C4-2B (cell line): ENCODE measurements around the gene F12.
"Not testable (repeated sequence)": the region's sequence is repeated elsewhere in the genome, so short reads cannot be mapped to it uniquely, and the experiment has no call there.

ENCODE experiments used
- H3K27ac ChIP-seq: fragments of 450-650 bp; 2 replicates; pipeline ENCODE4 v1.5.1; 2017
- ZFX ChIP-seq: fragments of 450-650 bp; IDR thresholded peaks from 2 replicates; pipeline ENCODE4 v1.6.1; 2017
- TF ChIP-seq, protein P1 (sequence below): fragments of 450-650 bp; conservative IDR thresholded peaks from 2 replicates; pipeline ENCODE4 v1.5.1; 2017; ENCODE audit warnings: mild to moderate bottlenecking

F12 gene

DNA sequence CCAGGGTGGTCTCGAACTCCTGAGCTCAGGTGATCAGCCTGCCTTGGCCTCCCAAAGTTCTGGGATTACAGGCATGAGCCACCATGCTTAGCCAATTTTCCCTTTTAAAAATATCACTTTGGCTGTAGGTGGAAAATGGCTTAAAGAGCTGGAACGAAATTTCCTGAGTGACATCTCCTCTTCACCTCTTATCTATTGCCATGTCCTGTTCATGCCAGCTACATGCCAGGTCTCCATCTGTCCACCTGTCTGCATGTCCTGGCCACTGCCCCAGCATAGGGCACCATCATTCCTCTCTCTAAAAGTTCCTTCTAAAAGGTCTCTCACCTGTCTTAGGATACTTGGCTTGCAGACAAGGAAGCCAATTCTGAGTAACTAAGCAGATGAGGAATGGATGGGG, 14.3 kb upstream of the F12 start:
- TF ChIP-seq, protein P1, sequence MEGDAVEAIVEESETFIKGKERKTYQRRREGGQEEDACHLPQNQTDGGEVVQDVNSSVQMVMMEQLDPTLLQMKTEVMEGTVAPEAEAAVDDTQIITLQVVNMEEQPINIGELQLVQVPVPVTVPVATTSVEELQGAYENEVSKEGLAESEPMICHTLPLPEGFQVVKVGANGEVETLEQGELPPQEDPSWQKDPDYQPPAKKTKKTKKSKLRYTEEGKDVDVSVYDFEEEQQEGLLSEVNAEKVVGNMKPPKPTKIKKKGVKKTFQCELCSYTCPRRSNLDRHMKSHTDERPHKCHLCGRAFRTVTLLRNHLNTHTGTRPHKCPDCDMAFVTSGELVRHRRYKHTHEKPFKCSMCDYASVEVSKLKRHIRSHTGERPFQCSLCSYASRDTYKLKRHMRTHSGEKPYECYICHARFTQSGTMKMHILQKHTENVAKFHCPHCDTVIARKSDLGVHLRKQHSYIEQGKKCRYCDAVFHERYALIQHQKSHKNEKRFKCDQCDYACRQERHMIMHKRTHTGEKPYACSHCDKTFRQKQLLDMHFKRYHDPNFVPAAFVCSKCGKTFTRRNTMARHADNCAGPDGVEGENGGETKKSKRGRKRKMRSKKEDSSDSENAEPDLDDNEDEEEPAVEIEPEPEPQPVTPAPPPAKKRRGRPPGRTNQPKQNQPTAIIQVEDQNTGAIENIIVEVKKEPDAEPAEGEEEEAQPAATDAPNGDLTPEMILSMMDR, result no peak
- TF ChIP-seq ZFX, result no peak

DNA sequence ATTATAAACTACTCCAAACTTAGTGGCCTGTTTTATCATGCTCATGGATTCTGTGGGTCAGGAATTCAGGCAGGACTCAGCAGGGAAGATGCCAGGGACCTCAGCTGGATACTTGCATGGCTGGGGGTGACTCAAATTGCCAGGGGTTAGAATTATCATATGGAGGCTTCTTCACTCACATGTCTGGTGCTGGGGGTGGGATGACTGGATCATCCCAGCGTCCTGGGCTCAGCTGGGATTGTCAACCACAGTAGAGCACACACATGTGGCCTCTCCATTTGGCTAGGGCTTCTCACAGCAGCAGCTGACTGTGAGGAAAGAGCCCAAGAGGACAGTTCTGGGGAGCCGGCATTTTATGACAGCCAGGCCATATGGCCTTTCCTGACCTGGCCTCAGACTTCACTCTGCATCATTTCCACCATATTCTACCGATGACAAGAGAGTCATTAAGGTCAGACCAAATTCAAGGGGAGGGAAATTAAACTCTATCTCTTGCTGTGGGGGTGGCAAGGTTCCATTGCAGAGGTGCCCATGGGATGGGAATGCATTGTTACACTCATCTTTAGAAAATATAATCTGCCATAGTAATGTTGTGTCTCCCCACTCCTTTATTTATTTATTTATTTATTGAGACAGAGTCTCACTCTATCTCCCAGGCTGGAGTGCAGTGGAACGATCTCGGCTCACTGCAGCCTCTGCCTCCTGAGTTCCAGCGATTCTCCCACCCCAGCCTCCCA, 11.9 kb upstream of the F12 start:
- TF ChIP-seq, protein P1, result no peak
- no peak for TF ChIP-seq ZFX

More for the DNA sequence above, 14.3 kb upstream of the F12 start:
- H3K27ac ChIP-seq, result no peak overlapping the region

DNA sequence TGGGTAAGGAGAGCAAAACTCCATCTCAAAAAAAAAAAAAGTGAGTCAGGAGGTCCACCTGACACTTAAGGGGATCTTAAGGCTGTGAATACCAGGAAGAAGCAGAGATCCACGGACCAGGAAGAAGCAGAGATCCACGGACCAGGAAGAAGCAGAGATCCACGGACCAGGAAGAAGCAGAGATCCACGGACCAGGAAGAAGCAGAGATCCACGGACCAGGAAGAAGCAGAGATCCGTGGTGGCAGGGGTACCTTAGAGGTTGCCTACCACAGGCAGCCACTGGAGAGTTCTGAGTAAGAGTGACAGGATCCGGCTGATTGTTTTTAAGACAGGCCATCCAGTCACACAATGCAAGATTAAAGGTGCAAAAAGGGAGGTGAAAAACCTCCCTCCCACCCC, 11.1 kb upstream of the F12 start:
- H3K27ac ChIP-seq, result not testable (repeated sequence)

More for the DNA sequence above, 11.9 kb upstream of the F12 start:
- no peak overlapping the region for H3K27ac ChIP-seq

DNA sequence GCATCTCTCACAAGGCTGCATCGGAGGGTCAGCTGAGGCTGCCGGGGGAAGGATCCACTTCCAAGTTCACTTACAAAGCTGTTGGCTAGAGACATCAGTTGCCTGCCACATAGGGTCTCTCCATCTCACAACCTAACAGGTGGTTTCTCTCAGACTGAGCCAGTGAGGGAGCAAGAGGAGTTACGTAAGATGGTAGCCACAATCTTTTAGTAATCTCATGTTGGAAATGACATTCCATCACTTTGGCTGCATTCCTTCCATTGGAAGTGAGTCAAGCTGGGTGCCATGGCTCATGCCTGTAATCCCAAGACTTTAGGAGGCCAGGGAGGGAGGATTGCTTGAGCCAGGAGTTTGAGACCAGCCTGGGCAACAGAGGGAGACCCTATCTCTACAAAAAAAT, 9.7 kb upstream of the F12 start:
- no peak overlapping the region for H3K27ac ChIP-seq
- TF ChIP-seq, protein P1, result no peak
- TF ChIP-seq ZFX, result no peak

DNA sequence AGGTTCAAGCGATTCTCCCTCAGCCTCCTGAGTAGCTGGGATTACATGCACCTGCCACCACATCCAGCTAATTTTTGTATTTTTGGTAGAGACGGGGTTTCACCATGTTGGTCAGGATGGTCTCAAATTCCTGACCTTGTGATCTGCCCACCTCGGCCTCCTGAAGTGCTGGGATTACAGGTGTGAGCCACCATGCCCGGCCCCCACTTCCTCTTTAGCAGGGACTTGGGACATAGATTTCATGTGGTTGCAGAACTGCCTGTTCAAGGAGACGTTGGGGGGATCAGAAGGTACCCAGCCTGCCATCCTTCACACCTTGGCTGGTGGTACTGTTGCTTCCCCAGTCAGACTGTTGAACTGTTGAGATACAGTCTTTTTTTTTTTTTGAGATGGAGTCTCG, 7.7 kb upstream of the F12 start:
- H3K27ac ChIP-seq, result not testable (repeated sequence)

DNA sequence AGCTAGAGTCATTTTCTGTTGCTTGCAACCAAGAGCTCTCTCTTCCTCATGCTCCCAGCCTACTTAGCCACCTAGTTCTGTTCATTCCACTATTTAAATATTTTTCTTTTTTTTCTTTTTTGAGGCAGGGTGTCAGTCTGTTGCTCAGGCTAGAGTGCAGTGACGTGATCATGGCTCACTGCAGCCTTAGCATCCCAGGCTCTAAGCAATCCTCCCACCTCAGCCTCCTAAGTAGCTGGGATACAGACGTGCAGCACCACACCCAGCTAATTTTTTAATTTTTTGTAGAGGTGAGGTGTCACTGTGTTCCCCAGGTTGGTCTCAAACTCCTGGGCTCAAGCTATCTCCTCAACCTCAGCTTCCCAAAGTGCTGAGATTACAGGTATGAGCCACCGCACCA, 5.1 kb upstream of the F12 start:
- no peak for TF ChIP-seq ZFX
- TF ChIP-seq, protein P1, result no peak
- no peak overlapping the region for H3K27ac ChIP-seq

DNA sequence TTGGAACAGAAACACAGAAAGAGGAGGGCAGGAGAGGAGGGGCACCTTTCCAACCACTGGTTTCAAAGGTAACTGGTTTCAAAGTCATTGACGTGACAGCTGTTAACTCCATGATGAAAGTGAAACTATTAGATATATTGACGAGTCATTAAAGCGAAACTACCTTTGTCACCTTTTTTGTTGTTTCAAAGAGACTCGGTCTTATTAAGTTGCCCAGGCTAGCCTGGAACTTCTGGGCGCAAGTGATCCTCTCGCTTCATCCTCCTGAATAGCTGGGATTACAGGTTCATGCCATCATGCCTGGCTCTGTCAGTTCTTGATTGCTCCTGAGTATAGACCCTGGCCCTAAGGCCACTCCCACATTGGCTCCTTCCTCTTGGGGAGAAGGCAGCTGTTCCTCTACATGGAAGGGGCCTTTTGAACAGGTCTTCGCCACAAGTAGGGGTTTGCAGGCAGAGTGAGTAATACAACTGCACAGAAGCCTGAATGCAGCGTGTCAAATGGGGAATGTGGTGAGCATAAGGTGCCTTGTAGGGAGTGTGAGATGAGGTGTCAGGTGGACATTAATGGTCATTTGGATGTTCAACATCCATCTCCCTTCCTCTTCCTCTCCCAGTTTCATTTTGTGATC, 3.4 kb upstream of the F12 start:
- H3K27ac ChIP-seq, result no peak overlapping the region

DNA sequence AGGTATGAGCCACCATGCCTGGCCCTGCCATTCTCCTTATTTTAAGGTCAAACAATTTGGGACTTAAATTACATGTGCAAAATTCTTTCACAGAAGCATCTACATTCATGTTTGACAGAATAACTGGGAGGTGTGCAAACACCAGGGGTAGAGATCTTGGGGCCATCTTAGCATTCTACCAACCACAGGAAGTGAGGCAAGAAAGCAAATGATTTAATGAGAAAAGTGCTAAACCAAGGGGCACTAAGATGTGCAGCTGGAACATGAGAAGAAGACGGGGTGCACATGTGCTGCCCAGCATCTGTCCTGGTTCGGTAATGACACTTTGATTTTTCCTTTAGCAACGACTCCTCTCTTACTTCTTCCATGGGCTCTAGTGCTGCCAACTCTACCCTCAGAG, 1.2 kb upstream of the F12 start:
- TF ChIP-seq, protein P1, result no peak
- TF ChIP-seq ZFX, result no peak
- H3K27ac ChIP-seq, result no peak overlapping the region

More for the DNA sequence above, 3.4 kb upstream of the F12 start:
- TF ChIP-seq, protein P1, result no peak
- TF ChIP-seq ZFX, result no peak
